Endothelial cell of umbilical vein (primary cell): Measurements from ENCODE around the gene PERCC1. TPM values are rescaled to one million over a fixed set of nuclear protein-coding genes. Genes with fewer than 3 reads are reported as not detected.

Source experiments
- BruUV-seq: library from RNA; stranded (reverse); fragments of 400-500 nt; replicated peaks from 2 replicates; lab custom pipeline; 2021; lab: Mats Ljungman, UMichigan
- CTCF ChIA-PET: fragments of 300-600, 350-600 bp; sonication (Branson Sonifier 250); formaldehyde crosslinking; loops from one replicate; lab custom pipeline; 2021; ENCODE audit warnings: antibody characterized with exemption, inconsistent platforms; lab: Charles Lee
- POLR2A ChIA-PET: fragments of 300-600, 350-600 bp; sonication (Branson Sonifier 250); formaldehyde crosslinking; loops from one replicate; lab custom pipeline; 2021; ENCODE audit warnings: antibody characterized with exemption, inconsistent platforms; lab: Charles Lee
- DNase-seq: peaks from one replicate; pipeline ENCODE4 v3.0.0-alpha.2; 2011; ENCODE audit warnings: low read depth, low spot score
- FAIRE-seq: peaks from 2 replicates; lab custom pipeline; 2011; peaks lifted over from hg19 to GRCh38; lab: Jason Lieb, UNC
- H2AFZ ChIP-seq: 2 replicates; pipeline ENCODE4 v1.6.0; 2012; ENCODE audit warnings: low read depth, low read length, control low read depth, inconsistent platforms
- H3K27ac ChIP-seq: 2 replicates; pipeline ENCODE4 v1.5.1; 2011; ENCODE audit warnings: low read depth, mild to moderate bottlenecking, control low read depth, low read length, moderate library complexity; ENCODE audit not compliant: insufficient read depth
- H3K27me3 ChIP-seq, 2 experiments: 2 replicates each; pipeline versions ENCODE4 v1.6.0 to v1.6.1; 2011; ENCODE audit warnings: low read length in 2 of 2, mixed read lengths in 1 of 2; ENCODE audit not compliant: control insufficient read depth in 2 of 2, insufficient read depth in 2 of 2
- H3K36me3 ChIP-seq, 2 experiments: 2 replicates in 1 of 2; 3 replicates in 1 of 2; pipeline ENCODE4 v1.5.1; 2011; ENCODE audit warnings: low read length in 2 of 2, mild to moderate bottlenecking in 1 of 2, moderate library complexity in 1 of 2; ENCODE audit not compliant: control insufficient read depth in 2 of 2, insufficient read depth in 2 of 2; ENCODE audit errors: extremely low read depth in 1 of 2
- H3K4me1 ChIP-seq: 3 replicates; pipeline ENCODE4 v1.5.1; 2011; ENCODE audit warnings: mild to moderate bottlenecking, low read length; ENCODE audit not compliant: control insufficient read depth, insufficient read depth; ENCODE audit errors: extremely low read depth
- H3K4me2 ChIP-seq: 2 replicates; pipeline ENCODE4 v1.6.1; 2011; ENCODE audit warnings: low read length, control low read depth, mixed read lengths; ENCODE audit not compliant: insufficient read depth
- H3K4me3 ChIP-seq, 3 experiments: fragments of 200-600 bp in 1 of 3; sonication (generic), shearing (Covaris generic) in 1 of 3; replicated peaks in 1 of 3; 2 replicates each; pipeline ENCODE4 v1.5.1; 2011 to 2016; ENCODE audit warnings: control low read depth in 3 of 3, low read length in 3 of 3, mild to moderate bottlenecking in 2 of 3, inconsistent platforms in 1 of 3, low read depth in 1 of 3, moderate library complexity in 1 of 3; ENCODE audit not compliant: insufficient read depth in 1 of 3
- H3K79me2 ChIP-seq: 2 replicates; pipeline ENCODE4 v1.6.0; 2012; ENCODE audit warnings: low read length, inconsistent platforms; ENCODE audit not compliant: control insufficient read depth, insufficient read depth
- H3K9ac ChIP-seq: replicated peaks from 2 replicates; pipeline ENCODE3; 2011; ENCODE audit warnings: low read length, control low read depth; ENCODE audit not compliant: insufficient read depth; ENCODE audit errors: extremely low read depth
- H3K9me1 ChIP-seq: replicated peaks from 3 replicates; pipeline ENCODE4 v1.6.0; 2011; ENCODE audit warnings: mild to moderate bottlenecking, low read length; ENCODE audit not compliant: control insufficient read depth, insufficient read depth; ENCODE audit errors: extremely low read depth
- H3K9me3 ChIP-seq: replicated peaks from 2 replicates; pipeline ENCODE4 v1.5.1; 2012; ENCODE audit warnings: low read length, inconsistent platforms; ENCODE audit not compliant: control insufficient read depth, insufficient read depth
- H4K20me1 ChIP-seq: replicated peaks from 2 replicates; pipeline ENCODE3; 2011; ENCODE audit warnings: mild to moderate bottlenecking, low read length; ENCODE audit not compliant: control insufficient read depth, insufficient read depth; ENCODE audit errors: extremely low read depth
- CTCF ChIP-seq, 2 donors: IDR thresholded peaks; 1 replicate in 1 of 2; 2 replicates in 1 of 2; pipeline ENCODE4 v1.5.1; 2011; ENCODE audit warnings: low read length in 2 of 2, mild to moderate bottlenecking in 2 of 2, moderate library complexity in 2 of 2, control low read depth in 1 of 2, inconsistent platforms in 1 of 2, low read depth in 1 of 2; ENCODE audit not compliant: insufficient read depth in 1 of 2; ENCODE audit errors: extremely low read depth in 1 of 2
- EZH2 ChIP-seq: IDR thresholded peaks from 2 replicates; pipeline ENCODE4 v1.6.1; 2012; ENCODE audit warnings: borderline replicate concordance, low read depth, mild to moderate bottlenecking, moderate library complexity, low read length, inconsistent platforms; ENCODE audit not compliant: severe bottlenecking
- FOS ChIP-seq: IDR thresholded peaks from 2 replicates; pipeline ENCODE4 v1.6.1; 2011; ENCODE audit warnings: mild to moderate bottlenecking, low read length, moderate library complexity, borderline replicate concordance; ENCODE audit not compliant: insufficient read depth
- GATA2 ChIP-seq: IDR thresholded peaks from 2 replicates; pipeline ENCODE4 v1.7.0; 2011; ENCODE audit warnings: low read depth, mild to moderate bottlenecking, moderate library complexity, mixed read lengths, low read length; ENCODE audit not compliant: insufficient read length, insufficient read depth
- JUN ChIP-seq: IDR thresholded peaks from 2 replicates; pipeline ENCODE4 v1.6.1; 2011; ENCODE audit warnings: borderline replicate concordance, low read depth; ENCODE audit not compliant: insufficient read length, insufficient read depth
- MYC ChIP-seq: IDR thresholded peaks from one replicate; pipeline ENCODE4 v1.6.1; 2011; ENCODE audit warnings: mild to moderate bottlenecking, low read depth, low read length
- POLR2A ChIP-seq: IDR thresholded peaks from 2 replicates; pipeline ENCODE4 v1.6.1; 2012; ENCODE audit warnings: low read depth, mild to moderate bottlenecking, control low read depth, low read length
- POLR2AphosphoS5 ChIP-seq: IDR thresholded peaks from 2 replicates; pipeline ENCODE4 v1.6.1; 2012; ENCODE audit warnings: low read depth, mild to moderate bottlenecking, control low read depth, low read length, moderate library complexity; ENCODE audit not compliant: insufficient read depth
- dilution Hi-C: fragments of 300-500 bp; cut with MboI; formaldehyde crosslinking; loops from one replicate; pipeline ENCODE4 v1.15.0; 2019; ENCODE audit warnings: low sequenced_read_pairs; ENCODE audit not compliant: extremely low pct_ligation_motif_present
- intact Hi-C: fragments of 100-400 bp; cut with micrococcal nuclease; formaldehyde crosslinking; loops from one replicate; pipeline ENCODE4 v1.10.0; 2022
- polyA plus RNA-seq, 4 experiments: library from polyadenylated mRNA; depleted of rRNA in 3 of 4; stranded (reverse) in 3 of 4; unstranded in 1 of 4; fragments of >200 nt; gene quantifications; 2 replicates each; pipeline versions ENCODE4 v1.2.1 to v1.2.3, GENCODE V29; 2011 to 2012; ENCODE audit warnings: missing spikeins in 1 of 4
- total RNA-seq: library from RNA; stranded (reverse); gene quantifications from 2 replicates; pipeline ENCODE4 v1.2.3, GENCODE V29; 2021
- TF ChIP-seq, protein P1 (sequence below): IDR thresholded peaks from 2 replicates; pipeline ENCODE4 v1.6.1; 2011; ENCODE audit not compliant: insufficient read depth, insufficient read length

PERCC1 gene
- total and polyA plus RNA-seq, 2 donors (not counting 3 experiments of a cell fraction or from before 2014, with no cell fraction given), result not detected

DNA sequence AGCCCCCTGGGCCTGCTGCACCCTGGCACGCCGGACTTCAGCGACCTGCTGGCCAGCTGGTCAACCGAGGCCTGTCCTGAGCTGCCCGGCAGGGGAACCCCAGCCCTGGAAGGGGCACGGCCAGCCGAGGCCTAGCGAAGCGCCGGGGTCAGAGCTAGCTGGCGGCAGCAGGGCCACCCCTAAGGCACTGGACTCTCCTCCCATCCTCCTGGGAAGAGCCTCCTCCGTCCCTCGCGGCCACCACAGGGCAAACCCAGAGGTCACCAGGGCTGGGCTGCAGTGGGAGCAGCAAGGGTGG is 2.3 kb downstream of the PERCC1 start:
- Histone ChIP-seq H3K79me2 (no peaks in the 10 kb centered on the region), H3K27ac (no peak overlapping the region), H4K20me1 (no peaks in the 10 kb centered on the region), H3K4me3 (no peak overlapping the region), H3K4me2 (no peak overlapping the region), H3K9me3 (no peaks in the 10 kb centered on the region), H3K9me1 (no peaks in the 10 kb centered on the region), H3K4me1 (no peaks in the 10 kb centered on the region), H3K36me3 (no peaks in the 10 kb centered on the region), H3K27me3 (no peaks in the 10 kb centered on the region), H2AFZ (no peak overlapping the region), H3K9ac (no peak overlapping the region)
- dilution Hi-C loops, result no loop called here
- intact Hi-C loops, result no loop called here
- ChIA-PET POLR2A (no interaction called here), CTCF (no interaction called here)
- FAIRE-seq, result no peak
- no TSS peak for BruUV-seq
- TF ChIP-seq CTCF (IDR thresholded peaks at IDR 0.05; ENCODE audit: extremely low read depth in 1 of 2, insufficient read depth in 1 of 2, low read depth in 1 of 2, low read length in 2 of 2), result no peak
- no peak for TF ChIP-seq MYC
- no peak for TF ChIP-seq EZH2
- TF ChIP-seq POLR2AphosphoS5, result no peak
- TF ChIP-seq FOS, result no peak
- no peak for TF ChIP-seq POLR2A
- no peak for TF ChIP-seq GATA2
- TF ChIP-seq JUN, result no peak
- TF ChIP-seq, protein P1, sequence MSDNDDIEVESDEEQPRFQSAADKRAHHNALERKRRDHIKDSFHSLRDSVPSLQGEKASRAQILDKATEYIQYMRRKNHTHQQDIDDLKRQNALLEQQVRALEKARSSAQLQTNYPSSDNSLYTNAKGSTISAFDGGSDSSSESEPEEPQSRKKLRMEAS, result no peak
- DNase-seq, result no peak
